GM12878 (cell line): ENCODE measurements around the gene CFDP1. TPM values are rescaled to one million over a fixed set of nuclear protein-coding genes. Genes with fewer than 3 reads are reported as not detected.

Experiments used
- ATAC-seq: fragments of 200-7000 bp; cut with Tn5 transposase; 3 replicates; pipeline ENCODE4 v1.9.1; 2020; ENCODE audit warnings: mild to moderate bottlenecking, moderate library complexity
- BruUV-seq: library from RNA; stranded (reverse); fragments of 400-500 nt; replicated peaks from 2 replicates; lab custom pipeline; 2021; lab: Mats Ljungman, UMichigan
- CTCF ChIA-PET: fragments of 300-600 bp; sonication (Branson Sonifier 250); formaldehyde crosslinking; extraction: SDS; loops from one replicate; lab custom pipeline; 2021; ENCODE audit warnings: inconsistent platforms; lab: Yijun Ruan, JAX
- POLR2A ChIA-PET: fragments of 350-600 bp; formaldehyde crosslinking; extraction: SDS; loops from one replicate; lab custom pipeline; 2021; ENCODE audit warnings: inconsistent platforms; lab: Charles Lee
- RAD21 ChIA-PET: fragments of 300-600 bp; sonication (Branson Sonifier 250); formaldehyde crosslinking; loops from one replicate; lab custom pipeline; 2023; ENCODE audit warnings: antibody characterized with exemption; ENCODE audit not compliant: unreplicated experiment; lab: Charles Lee
- SMC1A ChIA-PET: fragments of 300-600 bp; sonication (Branson Sonifier 250); formaldehyde crosslinking; loops from one replicate; lab custom pipeline; 2023; ENCODE audit not compliant: unreplicated experiment, uncharacterized antibody; lab: Charles Lee
- DNase-seq: peaks from one replicate; pipeline ENCODE4 v3.0.0-alpha.2; 2011; ENCODE audit warnings: low read depth, low spot score
- FAIRE-seq: peaks from 3 replicates; lab custom pipeline; 2011; peaks lifted over from hg19 to GRCh38; lab: Jason Lieb, UNC
- H2AFZ ChIP-seq: 2 replicates; pipeline ENCODE4 v1.6.0; 2011; ENCODE audit warnings: low read depth, low read length, control low read depth; ENCODE audit not compliant: control insufficient read depth
- H3K27ac ChIP-seq: 2 replicates; pipeline ENCODE4 v1.5.1; 2011; ENCODE audit warnings: control low read depth; ENCODE audit not compliant: control insufficient read depth, insufficient read depth
- H3K27me3 ChIP-seq, 2 experiments: replicated peaks in 1 of 2; 2 replicates each; pipeline versions ENCODE4 v1.6.0 to v1.6.1; 2011; ENCODE audit warnings: low read length in 1 of 2; ENCODE audit not compliant: control insufficient read depth in 2 of 2, insufficient read depth in 2 of 2
- H3K36me3 ChIP-seq, 2 experiments: 2 replicates each; pipeline ENCODE4 v1.5.1; 2011; ENCODE audit warnings: low read length in 1 of 2; ENCODE audit not compliant: control insufficient read depth in 2 of 2, insufficient read depth in 2 of 2
- H3K4me1 ChIP-seq: 2 replicates; pipeline ENCODE4 v1.6.1; 2011; ENCODE audit warnings: mild to moderate bottlenecking, low read length, moderate library complexity, mixed read lengths; ENCODE audit not compliant: control insufficient read depth, insufficient read depth
- H3K4me2 ChIP-seq: 2 replicates; pipeline ENCODE4 v1.6.0; 2011; ENCODE audit warnings: control low read depth; ENCODE audit not compliant: control insufficient read depth, insufficient read depth
- H3K4me3 ChIP-seq: fragments of 200-600 bp; sonication (generic); 2 replicates; pipeline ENCODE4 v1.5.1; 2016
- H3K79me2 ChIP-seq: 2 replicates; pipeline ENCODE4 v1.6.0; 2011; ENCODE audit warnings: low read length; ENCODE audit not compliant: control insufficient read depth, insufficient read depth
- H3K9ac ChIP-seq: 2 replicates; pipeline ENCODE4 v1.8.0; 2011; ENCODE audit warnings: low read length, control low read depth, mixed read lengths; ENCODE audit not compliant: control insufficient read depth, insufficient read depth
- H3K9me3 ChIP-seq: replicated peaks from 3 replicates; pipeline ENCODE4 v1.5.1; 2011; ENCODE audit warnings: mild to moderate bottlenecking, low read length; ENCODE audit not compliant: control insufficient read depth, insufficient read depth
- H4K20me1 ChIP-seq: 2 replicates; pipeline ENCODE4 v1.6.0; 2011; ENCODE audit not compliant: control insufficient read depth, insufficient read depth
- CTCF ChIP-seq, 3 experiments: IDR thresholded peaks in 2 of 3; conservative IDR thresholded peaks in 1 of 3; 2 replicates each; pipeline ENCODE4 v1.5.1; 2011; ENCODE audit warnings: low read depth in 3 of 3, low read length in 3 of 3, mild to moderate bottlenecking in 3 of 3, control low read depth in 2 of 3, moderate library complexity in 2 of 3, inconsistent platforms in 1 of 3, mixed read lengths in 1 of 3; ENCODE audit not compliant: control insufficient read depth in 2 of 3, insufficient read depth in 1 of 3; ENCODE audit errors: extremely low read depth in 1 of 3
- IKZF2 ChIP-seq, 2 experiments: fragments of 450-650 bp; IDR thresholded peaks; 2 replicates each; pipeline ENCODE4 v1.6.1; 2017; ENCODE audit warnings: mild to moderate bottlenecking in 2 of 2, moderate library complexity in 2 of 2
- MEF2A ChIP-seq: IDR thresholded peaks from 2 replicates; pipeline ENCODE4 v1.6.1; 2011; ENCODE audit warnings: low read depth, mild to moderate bottlenecking, low read length, moderate library complexity; ENCODE audit not compliant: insufficient read depth
- MEF2B ChIP-seq: fragments of 450-650 bp; IDR thresholded peaks from 2 replicates; pipeline ENCODE4 v1.6.1; 2018; ENCODE audit warnings: mild to moderate bottlenecking, moderate library complexity; ENCODE audit not compliant: partially characterized antibody, poor library complexity, severe bottlenecking
- MLLT1 ChIP-seq: fragments of 450-650 bp; IDR thresholded peaks from 2 replicates; pipeline ENCODE4 v1.6.1; 2016; ENCODE audit warnings: mild to moderate bottlenecking
- MYB ChIP-seq: fragments of 150-350 bp; IDR thresholded peaks from 2 replicates; pipeline ENCODE4 v1.6.1; 2014; ENCODE audit warnings: mild to moderate bottlenecking, low read depth, low read length, borderline replicate concordance
- PBX3 ChIP-seq: IDR thresholded peaks from 2 replicates; pipeline ENCODE4 v1.6.1; 2011; ENCODE audit warnings: mild to moderate bottlenecking, low read depth, low read length, moderate library complexity; ENCODE audit not compliant: insufficient replicate concordance
- RAD21 ChIP-seq: IDR thresholded peaks from 2 replicates; pipeline ENCODE4 v1.6.1; 2011; ENCODE audit warnings: mild to moderate bottlenecking, low read depth, low read length, moderate library complexity; ENCODE audit not compliant: insufficient read depth
- USF2 ChIP-seq: IDR thresholded peaks from 2 replicates; pipeline ENCODE4 v1.6.1; 2011; ENCODE audit warnings: low read depth, low read length, improper control_type of control experiment, borderline replicate concordance
- ZNF687 ChIP-seq: fragments of 450-650 bp; IDR thresholded peaks from 2 replicates; pipeline ENCODE4 v1.6.1; 2017; ENCODE audit warnings: mild to moderate bottlenecking, moderate library complexity
- WGBS: methylation state at CpG from one replicate; pipeline ENCODE4 v1.1.6; 2016; ENCODE audit warnings: low lambda C conversion rate; ENCODE audit not compliant: insufficient replicate concordance, insufficient coverage; ENCODE audit errors: missing lambda C conversion rate; 5-methylcytosine and 5-hydroxymethylcytosine counted together
- in situ Hi-C: fragments of 300-500 bp; cut with MboI; formaldehyde crosslinking; loops from 9 replicates; pipeline ENCODE4 v1.14.3; 2018; ENCODE audit warnings: mixed read lengths
- intact Hi-C: fragments of 100-400 bp; cut with micrococcal nuclease; formaldehyde crosslinking; loops from one replicate; pipeline ENCODE4 v1.14.2; 2022; ENCODE audit not compliant: unreplicated experiment
- polyA plus RNA-seq, 11 experiments: library from polyadenylated mRNA; depleted of rRNA in 4 of 11; unstranded in 6 of 11; stranded (reverse) in 5 of 11; fragments of >200 nt; fragmentation: Nextera tagmentation in 4 of 11; fragmentation: Illumina TruSeq in 1 of 11; extraction: Ambion mirVana in 4 of 11; extraction: Trizol in 1 of 11; gene quantifications; 1 replicate in 1 of 11; 2 replicates in 10 of 11; pipeline versions ENCODE4 v1.2.1 to v1.2.3, GENCODE V29; 2011 to 2016; ENCODE audit warnings: inconsistent platforms in 2 of 11, missing spikeins in 2 of 11, low read depth in 1 of 11
- total RNA-seq, 4 experiments: library from RNA; depleted of rRNA in 3 of 4; stranded (reverse); fragments of >200 nt in 3 of 4; fragmentation: Illumina TruSeq in 1 of 4; extraction: Trizol in 1 of 4; gene quantifications; 2 replicates each; pipeline versions ENCODE4 v1.2.1 to v1.2.3, GENCODE V29; 2013 to 2021

Gene CFDP1
- total and polyA plus RNA-seq, 10 of the 15 experiments (the other 5 are each of a cell fraction or from before 2014, with no cell fraction given) = 22.3 to 64.8 (median 36.7) TPM

- TF ChIP-seq MLLT1 = no peak
These were observed 120.4 kb downstream of the CFDP1 start (continued) for GRCh38 chr16:75312875-75313274.

- POLR2A ChIA-PET = no interaction called here
- ATAC-seq = no peak
- RAD21 ChIA-PET = interaction anchor here (0.8 kb wide), 1 partner anchor 8 kb away, joined by 3 read pairs; no protein-coding TSS in a partner anchor
- Histone ChIP-seq H3K36me3 (no peaks in the 10 kb centered on the region; a peak in 1 of 4 replicates), H3K4me3 (no peak overlapping the region), H3K27me3 (no peaks in the 10 kb centered on the region), H3K79me2 (no peaks in the 10 kb centered on the region), H3K4me2 (no peak overlapping the region), H3K9ac (no peak overlapping the region), H2AFZ (no peak overlapping the region), H3K9me3 (no peaks in the 10 kb centered on the region), H3K27ac (no peak overlapping the region), H4K20me1 (no peaks in the 10 kb centered on the region), H3K4me1 (no peaks in the 10 kb centered on the region)
- SMC1A ChIA-PET = interaction anchor here (0.6 to 2.1 kb wide), 8 partner anchors 9 to 74 kb away, joined by 3 to 7 read pairs (median 3); no protein-coding TSS in a partner anchor
- CTCF ChIA-PET = interaction anchor here (0.6 to 1.8 kb wide), 10 partner anchors 8 to 1831 kb away, joined by 3 to 6 read pairs (median 3); no protein-coding TSS in a partner anchor
- BruUV-seq = no TSS peak
- intact Hi-C loops = no loop called here
- WGBS = 71% methylated on average over 3 of the region's 3 CpGs
- no peak for DNase-seq
- no peak for FAIRE-seq
- in situ Hi-C loops = no loop called here
- no peak for TF ChIP-seq ZNF687
- no peak for TF ChIP-seq CTCF (IDR thresholded peaks at IDR 0.05 in 2 of 3, conservative IDR thresholded peaks at IDR 0.05 in 1 of 3; ENCODE audit: control insufficient read depth in 2 of 3, extremely low read depth in 1 of 3, insufficient read depth in 1 of 3, low read depth in 3 of 3, low read length in 3 of 3)
- no peak for TF ChIP-seq IKZF2 (IDR thresholded peaks at IDR 0.05)
- TF ChIP-seq MEF2A = no peak
- TF ChIP-seq MYB = no peak
- no peak for TF ChIP-seq MEF2B
- no peak for TF ChIP-seq USF2
- no peak for TF ChIP-seq RAD21
- TF ChIP-seq PBX3 = no peak
These were observed 121.8 kb downstream of the CFDP1 start for GRCh38 chr16:75311383-75311938.
